Activated CD4-positive, alpha-beta T cell treated with anti-CD3 and anti-CD28 coated beads, Interleukin-2, amount 50 U/mL, for 1 hour (primary cell): ENCODE measurements around the gene TNRC6C.
"Not testable (repeated sequence)": the region's sequence is repeated elsewhere in the genome, so short reads cannot be mapped to it uniquely, and the experiment has no call there.

ENCODE experiments used
- DNase-seq: peaks from one replicate; pipeline ENCODE4 v3.0.0-alpha.2; 2020

The TNRC6C gene

DNA sequence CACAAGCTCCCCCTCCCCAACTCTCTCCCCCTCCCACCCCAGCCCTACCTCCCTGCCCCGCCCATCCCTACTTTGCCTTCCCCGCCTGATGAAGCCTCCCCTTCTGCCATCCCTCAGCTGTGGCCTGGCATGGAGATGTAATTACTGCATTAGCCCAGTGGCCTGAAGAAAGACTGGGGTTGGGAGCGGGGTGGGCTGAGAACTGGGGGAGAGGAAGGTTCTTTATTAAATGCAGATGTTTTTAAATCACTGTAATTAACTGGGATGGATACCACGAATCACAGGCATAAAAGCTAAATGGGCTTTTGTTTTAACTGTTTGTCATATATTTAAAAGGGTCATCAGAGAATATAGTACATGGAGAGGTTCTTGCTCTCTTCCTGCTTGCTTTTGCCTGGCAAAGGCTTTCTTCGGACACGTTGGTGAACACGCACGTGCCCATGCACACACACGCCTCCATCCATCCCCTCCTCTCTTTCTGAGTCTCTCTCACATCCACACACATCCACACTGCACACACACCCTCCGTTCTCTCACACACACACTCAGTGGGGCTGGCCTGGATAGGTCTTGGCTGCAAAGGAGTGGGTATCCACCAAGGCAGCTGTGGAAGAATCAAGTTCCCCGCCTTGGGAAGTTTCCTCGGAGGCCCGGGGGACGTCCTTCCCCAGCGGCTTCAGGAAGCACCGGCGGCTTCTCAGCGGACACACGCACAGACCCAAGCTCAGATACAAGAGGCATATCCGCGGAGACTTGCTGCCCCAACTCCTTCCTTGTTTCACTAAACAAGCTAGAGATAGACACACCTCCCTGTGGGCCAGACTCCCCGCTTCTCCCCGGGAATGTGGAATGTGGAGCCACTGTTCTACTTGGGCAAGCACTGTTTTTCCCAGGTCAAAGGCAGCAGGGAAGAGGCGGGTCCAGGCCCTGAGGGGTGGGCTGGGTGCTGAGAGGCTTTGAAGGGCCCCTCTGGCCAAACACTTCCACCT is 27.4 kb upstream of the TNRC6C start:
- DNase-seq = no peak

DNA sequence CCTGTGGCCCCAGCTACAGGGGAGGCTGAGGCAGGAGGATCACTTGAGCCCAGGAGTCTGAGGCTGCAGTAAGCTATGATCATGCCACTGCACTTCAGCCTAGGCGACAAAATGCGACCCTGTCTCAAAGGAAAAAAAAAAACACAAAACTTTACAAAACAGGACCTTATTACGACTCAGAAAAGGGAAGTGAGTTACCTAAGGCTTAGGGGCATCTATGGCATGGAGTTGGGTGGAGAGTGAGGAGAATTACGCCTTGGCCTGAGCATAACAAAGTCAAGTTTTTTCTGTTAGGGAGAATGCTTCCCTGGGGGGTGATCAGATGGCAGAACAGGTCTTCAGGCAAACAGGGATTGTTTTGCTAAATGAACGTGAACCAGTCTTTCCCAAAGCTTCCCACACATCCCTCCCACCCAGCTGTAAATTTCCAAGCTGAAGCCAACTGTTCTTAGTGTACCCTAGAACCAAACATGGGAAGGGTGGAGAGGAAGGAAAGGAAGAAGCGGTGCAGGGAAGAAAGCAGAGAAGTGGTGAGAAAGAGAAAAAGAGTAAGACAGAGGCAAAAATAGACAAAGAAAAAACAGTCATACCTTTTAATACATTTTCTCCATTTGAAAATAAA is 24.6 kb upstream of the TNRC6C start:
- no peak for DNase-seq

DNA sequence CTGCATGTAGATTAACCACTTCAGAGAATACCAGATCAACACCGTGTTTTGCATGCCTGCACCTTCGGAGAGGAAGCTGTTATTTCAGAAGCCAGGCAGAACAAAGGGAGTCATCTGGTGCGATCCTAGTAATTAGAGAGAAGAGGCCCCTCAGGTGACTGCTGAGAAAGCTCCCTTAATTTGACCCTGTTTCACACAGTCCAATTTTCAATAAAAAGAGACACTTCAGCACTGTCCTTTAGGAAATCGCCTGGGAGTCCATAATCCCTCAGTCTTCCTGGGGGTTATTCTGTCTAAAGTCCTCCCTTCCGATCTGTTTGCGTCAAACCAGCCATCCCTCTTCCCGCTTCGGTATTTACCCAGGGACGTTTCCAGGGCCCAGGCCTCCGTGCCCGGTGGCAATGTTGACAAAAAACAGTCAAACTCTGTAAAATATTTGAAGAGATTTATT is 23.4 kb upstream of the TNRC6C start:
- no peak for DNase-seq

DNA sequence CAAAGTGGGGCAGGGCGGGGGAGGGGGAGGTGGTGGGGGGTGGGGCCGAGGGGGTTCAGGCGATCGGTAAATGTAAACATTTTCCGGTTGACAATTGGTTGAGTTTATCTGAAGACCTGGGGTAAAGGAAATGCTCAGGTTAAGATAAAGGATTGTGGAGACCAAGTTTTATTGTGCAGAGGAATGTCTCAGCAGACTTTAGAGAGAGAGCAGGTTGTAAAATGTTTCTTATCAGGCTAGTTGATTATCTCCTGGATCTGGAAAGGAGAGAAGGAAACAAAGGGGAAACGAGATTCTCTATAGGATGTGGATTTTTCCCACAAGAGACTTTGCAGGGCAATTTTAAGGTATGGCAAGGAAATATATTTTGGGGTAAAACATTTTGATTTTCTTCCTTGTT is 22.8 kb upstream of the TNRC6C start:
- not testable (repeated sequence) for DNase-seq

DNA sequence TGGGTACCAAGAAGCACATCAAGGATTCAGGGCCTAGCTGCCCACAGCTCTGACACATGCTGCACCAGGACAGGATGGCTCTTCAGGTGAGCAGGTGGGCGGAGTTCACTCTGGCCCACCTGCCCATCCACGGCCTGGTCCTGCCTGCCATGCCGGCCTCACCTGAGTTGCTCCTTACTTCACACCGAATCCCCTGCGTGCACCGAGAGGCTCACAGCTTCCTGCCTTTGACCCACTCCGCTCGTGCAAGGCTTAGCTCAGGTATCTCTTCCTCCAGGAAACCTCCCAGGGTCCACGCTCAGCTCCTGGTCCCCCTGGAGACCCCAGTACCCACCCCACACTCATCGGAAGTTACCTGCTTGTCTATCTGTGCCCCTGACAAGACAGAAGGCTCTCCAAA is 21.6 kb upstream of the TNRC6C start:
- DNase-seq = no peak

DNA sequence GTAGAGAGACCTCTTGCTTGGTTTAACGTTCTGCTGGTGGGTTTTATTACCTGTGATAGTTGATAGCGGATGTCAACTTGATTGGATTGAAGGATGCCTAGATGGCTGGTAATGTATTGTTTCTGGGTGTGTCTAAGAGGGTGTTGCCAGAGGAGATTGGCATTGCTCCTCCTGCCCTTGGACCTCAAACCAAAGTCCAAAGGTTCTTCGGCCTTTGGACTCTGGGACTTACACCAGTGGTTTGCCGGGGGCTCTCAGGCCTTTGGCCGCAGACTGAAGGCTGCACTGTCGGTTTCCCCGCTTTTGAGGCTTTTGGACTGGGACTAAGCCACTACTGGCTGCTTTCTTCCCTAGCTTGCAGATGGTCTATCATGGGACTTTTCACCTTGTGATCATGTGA is 17.5 kb upstream of the TNRC6C start:
- DNase-seq = no peak

DNA sequence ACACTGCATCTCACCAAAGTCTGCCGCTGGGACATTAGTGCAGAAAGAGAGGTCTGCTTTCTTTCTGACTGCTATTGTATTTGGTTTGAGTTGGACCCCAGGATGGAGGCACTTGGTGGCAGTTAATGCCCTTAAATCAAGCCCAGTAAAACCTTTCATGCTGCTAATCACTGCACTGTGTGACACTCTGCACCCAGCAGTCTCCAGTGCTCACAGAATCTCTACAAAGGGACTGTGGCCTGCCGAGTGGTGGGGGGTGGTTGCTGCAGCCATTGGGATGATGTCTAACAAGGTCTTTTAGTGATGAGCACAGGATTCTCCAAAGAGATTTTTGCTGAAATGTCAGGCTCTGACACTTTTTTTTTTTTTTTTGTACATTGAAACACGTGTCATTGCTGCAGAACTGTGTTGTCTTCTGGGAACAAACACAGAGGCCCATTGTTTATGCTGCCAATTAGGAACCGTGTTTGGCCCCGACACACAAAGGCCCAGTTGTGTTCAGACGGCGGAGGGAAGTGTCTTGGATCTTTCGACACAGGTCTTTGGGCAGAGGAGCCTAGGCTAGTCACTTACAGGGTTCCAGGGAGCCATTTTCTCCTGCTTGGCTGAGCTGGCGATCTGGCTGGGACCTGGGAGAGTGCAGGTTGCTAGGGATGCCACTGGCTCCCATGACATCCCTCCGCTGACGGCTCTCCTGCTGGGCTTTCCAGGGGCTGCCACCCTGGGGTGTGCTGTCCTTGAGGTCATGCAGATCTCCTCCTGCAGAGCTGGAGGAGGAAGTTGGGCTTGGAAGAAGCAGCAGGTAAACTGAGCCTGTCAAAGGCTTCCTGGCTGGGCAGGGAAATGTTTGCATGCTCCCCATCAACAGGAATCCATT is 16.2 kb upstream of the TNRC6C start:
- DNase-seq = no peak

DNA sequence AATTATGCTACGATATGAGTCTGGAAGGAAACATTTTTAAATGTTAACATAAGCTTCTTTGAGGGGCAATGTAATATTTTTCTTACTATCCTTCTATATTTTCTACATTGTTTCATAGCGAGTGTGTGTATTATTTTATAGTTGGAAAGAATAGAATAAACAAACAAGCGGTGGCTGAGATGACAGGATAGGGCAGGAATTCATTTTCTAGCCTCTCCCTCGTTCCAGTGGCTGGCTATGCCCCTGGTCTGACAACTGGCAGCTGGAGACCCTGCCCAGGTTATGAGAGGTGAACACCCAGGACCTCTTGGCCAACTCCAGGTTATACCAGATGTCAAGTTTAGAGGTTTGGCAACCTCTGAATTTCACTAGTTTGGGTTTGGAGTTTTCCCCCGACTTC is 14.5 kb upstream of the TNRC6C start:
- no peak for DNase-seq

DNA sequence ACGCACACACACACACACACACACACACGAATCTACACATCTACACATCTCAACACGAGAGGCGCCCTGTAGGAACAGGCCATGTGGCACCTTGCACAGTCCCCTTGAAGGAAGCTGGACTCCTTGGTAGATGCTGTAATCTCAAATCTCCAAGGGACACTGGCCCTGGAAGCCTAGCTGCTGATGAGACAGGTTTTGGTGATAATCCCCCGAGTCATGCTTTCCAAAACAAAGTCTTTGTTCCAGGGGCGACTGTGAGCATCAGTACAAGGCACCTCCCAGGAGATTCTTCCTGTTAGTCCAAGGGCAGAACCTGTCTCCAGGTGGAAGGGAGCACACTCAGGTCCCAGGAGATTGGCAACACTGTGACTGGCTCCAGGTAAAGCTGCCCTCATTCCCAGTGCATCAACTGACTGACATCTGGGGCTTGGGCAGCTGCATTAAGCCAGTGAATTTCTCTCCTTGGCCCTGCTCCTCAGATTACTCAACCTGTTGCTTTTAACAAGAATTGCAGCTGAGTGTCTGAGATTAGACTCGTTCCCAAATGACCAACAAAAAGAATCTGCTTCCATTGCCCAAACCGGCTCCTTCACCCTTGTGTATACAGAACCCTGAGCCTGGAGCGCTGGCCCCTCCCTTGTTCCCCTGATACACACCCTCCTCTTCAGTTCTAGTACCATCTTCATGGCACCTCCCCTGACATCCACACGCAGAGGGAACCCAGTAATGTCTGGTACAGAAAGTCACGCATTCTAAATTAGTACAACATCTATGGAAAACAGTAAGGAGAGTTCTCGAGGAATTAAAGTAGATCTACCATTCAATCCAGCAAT is 13.9 kb upstream of the TNRC6C start:
- DNase-seq = no peak

DNA sequence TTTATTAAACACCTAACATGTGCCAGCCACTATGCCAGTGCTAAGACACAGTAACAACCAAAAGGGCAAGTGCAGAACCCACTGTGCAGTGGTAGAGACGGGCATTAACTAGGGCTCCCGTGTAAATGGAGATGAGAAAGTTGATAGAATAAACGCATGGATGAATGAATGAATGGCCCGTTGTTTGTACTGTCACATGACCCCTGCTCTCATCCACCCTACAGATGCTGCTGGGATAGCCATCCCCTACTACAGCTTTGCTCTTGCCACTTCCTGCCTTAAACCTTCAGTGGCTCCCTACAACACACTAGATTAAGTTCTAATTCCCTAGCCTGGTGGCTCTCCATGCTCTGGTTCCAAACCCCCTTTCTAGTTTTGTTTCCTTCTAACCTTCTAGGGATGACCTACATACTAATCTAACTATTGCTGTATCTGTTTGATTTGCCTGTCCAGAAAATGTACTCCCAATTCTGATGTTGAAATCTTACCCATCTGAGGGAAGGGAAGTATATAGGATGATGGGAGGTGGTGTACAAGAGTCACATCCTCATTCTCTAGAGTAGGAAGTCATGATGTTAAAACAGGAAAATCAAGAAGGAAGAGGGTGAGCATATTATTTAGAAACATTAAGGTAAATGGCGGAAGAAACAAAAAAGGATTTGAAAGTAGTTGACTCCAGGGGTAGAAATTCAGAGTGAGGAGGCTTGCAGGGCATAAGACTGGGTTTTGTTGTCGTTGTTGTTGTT is 11.4 kb upstream of the TNRC6C start:
- no peak for DNase-seq

DNA sequence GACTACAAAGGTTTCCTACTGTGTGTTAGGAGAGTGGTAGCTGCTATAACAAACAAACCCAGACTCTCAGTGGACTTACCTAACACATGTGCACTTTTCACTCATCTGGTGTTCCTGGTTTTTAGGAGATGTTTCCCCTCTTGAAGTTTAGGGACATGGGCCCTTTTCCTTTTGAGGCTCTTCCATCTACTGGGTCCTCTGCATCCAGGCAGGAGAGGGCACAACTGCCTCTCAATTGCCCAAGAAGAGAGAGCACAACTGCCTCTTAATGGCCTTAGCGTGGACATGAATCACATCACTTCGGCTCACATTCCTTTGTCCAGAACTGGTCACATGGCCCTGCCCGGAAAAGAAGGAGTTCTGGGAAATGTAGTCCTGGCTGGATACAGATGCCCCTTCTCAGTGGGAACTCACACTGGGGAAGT is 9.8 kb upstream of the TNRC6C start:
- no peak for DNase-seq

DNA sequence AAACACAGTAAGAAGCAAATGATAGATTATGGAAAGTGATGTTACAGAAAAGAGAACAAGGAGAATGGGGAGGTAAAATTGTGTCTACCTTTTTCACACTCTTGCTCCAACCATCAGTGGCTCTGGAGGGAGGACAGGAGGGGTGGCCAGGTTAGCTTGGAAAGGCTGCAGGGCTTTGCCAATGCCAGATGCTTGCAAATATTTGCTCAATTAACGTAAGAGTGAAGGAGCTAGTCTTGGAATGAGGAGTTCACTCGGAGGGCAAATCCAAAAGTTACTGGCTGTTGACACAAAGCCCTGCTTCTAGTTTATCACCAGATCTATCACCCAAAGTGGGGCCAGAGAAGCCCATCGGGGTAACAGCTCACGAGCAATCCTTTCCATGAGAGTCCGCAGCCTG is 7.4 kb upstream of the TNRC6C start:
- DNase-seq = no peak

DNA sequence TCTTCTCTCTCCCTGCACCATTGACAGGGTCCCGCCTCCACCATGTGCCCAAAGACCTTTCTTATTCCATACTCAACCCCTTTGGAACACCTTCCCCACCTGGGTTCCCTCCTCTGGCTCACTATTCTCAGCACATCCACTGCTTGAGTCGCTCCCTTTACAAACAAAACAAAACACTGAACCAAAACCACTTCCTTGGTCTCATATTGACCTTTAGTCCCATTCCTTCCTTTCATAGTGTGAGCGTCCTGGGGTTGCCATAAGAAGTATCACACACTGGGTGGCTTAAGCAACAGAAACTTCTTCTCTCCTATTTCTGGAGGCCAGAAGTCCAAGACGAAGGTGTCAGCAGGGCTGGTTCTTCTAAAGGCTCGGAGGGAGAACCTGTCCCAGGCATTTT is 6.1 kb upstream of the TNRC6C start:
- no peak for DNase-seq

DNA sequence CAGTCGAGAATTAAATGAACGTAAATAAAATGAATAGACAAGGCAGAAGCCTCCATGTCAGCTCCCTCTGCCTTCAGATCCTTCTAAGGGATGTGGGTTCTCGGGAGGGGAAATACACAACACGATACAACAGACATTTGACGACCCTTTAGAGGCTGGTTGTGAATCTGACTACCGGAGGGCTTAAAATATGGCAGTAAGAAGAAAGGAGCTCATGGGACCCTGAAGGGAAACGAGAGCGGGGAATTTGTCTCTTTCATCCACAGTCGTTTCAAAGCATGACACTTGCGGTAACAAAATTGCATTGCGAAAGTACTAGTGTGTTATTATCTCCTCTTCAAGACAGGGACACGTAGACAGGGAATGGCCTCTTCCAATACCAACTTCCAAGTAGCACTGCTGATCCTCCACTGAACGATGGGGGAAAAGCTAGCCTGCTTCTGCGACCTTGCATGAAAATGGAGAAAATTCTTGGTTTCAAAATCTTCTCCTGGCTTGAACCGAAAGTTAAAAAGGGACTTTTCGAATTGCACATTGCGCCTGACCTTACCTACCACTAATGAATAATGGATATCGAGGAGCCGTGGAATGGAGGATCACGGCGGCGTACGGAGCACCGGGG is 1.2 kb upstream of the TNRC6C start:
- no peak for DNase-seq

DNA sequence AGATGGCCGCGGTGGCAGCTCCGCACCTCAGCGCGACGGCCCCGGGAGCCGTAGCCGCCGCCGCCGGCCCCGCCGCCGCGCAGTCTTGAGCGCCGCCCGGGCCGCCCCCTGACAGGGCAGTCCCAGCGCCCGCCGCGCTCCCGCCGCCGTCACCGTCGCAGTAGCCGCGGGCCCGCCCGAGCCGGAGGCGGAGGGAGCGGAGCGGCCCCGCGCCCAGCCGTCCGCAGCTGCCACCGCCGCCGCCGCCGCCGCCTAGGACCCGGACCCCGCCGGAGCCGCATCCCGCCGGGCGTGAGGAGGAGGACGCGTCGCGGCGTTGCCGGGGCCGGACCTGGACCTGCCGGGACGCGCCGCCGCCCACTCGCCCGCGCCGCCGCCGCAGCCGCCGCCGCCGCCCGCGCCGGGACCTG is 218 bp downstream of the TNRC6C start:
- no peak for DNase-seq

DNA sequence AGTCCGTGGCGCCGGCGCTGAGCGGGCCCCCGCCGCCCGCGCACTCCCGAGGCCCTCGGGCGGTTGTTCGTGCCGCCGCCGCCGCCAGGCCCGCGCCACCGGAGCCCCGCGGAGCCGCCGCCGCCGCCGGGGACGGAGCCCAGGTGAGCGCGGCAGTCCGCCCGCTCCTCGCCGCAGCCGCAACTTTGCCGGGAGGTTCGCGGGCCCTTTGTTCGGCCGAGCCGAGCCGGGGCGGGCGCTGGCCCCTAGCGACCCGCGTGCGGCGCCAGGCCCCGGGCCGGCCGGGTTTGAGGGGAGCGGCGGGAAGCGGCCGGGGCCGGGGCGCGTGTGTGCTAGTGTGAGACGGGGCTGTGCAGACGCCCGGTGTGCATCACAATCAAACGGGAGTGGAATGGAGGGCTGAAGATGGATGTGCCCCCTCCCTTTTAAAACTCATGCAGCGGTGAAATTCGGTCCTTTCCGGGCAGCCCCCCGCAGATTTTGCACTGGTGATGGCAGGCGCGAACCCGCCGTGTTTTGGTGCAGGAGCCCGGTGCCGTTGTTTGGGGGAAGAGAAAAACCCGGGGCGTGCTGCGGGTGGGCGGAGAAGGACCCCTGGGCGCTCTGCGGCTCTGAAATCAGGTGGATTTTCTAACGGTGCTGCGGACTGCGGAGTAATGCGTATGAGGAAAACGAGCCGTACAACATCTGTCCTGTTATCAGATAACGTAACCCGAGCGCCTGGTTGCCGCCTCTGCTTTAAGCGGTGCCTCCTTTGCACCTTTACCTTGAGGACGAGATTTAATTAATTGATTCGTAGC is 823 bp downstream of the TNRC6C start:
- DNase-seq = peak; percentile 27

DNA sequence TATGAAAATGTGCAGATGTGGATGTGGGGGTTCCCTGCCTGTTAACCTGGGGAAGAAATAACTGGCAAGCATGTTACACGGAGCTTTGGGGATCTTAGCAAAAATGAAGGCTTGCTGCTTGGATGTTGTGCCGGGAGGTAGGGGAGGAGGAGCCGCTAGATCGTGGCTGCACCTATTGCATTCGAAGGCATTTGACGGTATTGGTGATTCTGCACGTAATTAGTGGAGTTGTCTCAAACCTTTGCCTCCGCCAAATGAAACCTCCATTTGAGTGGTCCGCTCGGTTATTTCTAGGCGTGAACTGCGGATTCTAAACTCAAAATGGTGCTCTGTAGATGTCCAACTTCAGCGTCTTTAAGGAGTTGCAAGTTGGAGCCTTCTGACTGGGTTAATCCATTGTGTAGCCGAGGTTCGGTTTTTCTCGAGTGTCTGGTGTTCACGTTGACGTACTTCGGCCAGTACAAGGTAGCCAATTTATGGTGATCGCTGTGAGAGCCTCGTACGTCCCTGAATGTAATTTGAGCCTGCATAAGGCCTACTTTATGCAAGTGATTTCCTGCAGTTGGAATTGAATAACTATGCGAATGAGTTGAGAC is 1.5 kb downstream of the TNRC6C start:
- peak; percentile 25 for DNase-seq

DNA sequence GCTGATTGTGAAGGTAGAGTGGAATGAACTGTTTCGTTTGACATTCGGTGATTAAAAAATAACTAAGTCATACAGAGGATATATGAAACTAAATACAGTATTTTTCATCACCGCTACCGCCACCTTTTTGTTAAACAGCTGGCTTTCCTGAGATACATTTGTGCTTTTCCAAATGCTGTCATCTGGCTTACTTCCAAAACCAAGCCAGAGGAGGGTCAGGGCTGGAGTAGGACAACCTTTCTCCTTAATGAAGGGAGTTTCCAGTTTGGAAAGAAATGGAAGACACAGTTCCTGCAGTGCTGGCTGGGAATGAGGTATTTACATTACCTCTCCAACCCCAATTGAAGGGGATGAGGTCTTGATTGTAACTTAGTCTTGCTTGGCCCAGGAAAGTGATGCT is 3.2 kb downstream of the TNRC6C start:
- DNase-seq = no peak

DNA sequence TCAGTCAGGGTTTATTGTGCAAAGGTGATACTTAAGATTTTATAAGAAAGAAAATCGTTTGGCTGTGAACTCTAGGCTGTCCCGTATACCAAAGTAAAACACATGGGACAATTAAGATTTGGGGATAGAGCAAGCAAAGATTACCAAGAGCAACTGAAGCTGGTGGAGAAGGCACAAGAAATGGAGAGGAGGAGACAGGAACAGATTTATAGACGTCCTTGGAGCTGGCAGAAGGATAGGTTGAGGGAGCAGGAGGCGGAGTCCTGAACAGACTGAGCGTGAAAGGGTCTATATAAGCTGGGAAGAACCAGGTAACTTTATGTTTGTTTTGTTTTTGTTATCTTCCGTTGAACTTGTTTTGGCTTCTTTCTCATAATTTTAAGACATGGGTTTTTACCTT is 3.8 kb downstream of the TNRC6C start:
- DNase-seq = no peak

DNA sequence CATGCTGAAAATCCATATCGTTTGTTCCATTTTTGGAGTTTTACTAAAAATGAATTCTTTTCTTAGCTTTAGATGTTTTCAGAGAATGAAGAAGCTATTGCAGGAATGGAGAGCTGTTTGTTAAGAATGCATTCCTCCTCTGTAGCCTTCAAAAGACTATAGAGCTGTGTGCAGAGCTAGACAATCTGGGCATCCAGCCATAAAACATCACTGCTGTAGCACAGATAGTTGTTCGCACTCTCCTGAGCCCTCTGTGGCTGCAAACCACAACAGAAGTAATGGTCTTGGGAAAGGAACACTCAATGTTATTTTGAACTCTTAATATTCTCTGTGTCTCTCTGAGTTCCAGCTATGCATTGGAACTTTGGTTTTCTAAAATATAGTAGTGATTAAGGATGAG is 4.9 kb downstream of the TNRC6C start:
- DNase-seq = peak; percentile 43
